ENCODE data around the gene VPS51.

The VPS51 gene

GRCh38 chr11:65127473-65128181 is 31.6 kb downstream of the VPS51 start:
- peaks cover 21% of the 10 kb centered on the region for H3K36me3 ChIP-seq (ENCODE audit: insufficient read depth, low read length)
- no peaks in the 10 kb centered on the region for H3K9me3 ChIP-seq (ENCODE audit: control insufficient read depth, insufficient read depth, low read length)
- H3K9ac ChIP-seq (ENCODE audit: low read depth, low read length): no peak overlapping the region
- H3K4me1 ChIP-seq (ENCODE audit: insufficient read depth, low read length): no peaks in the 10 kb centered on the region

GRCh38 chr11:65128182-65129145 is 32.5 kb downstream of the VPS51 start:
- no peak overlapping the region for H3K9ac ChIP-seq (ENCODE audit: low read depth, low read length)
- H3K4me1 ChIP-seq (ENCODE audit: insufficient read depth, low read length): no peaks in the 10 kb centered on the region
- no peaks in the 10 kb centered on the region for H3K9me3 ChIP-seq (ENCODE audit: control insufficient read depth, insufficient read depth, low read length)
- peaks cover 21% of the 10 kb centered on the region for H3K36me3 ChIP-seq (ENCODE audit: insufficient read depth, low read length)

GRCh38 chr11:65129649-65130441 is 33.8 kb downstream of the VPS51 start:
- H3K9ac ChIP-seq (ENCODE audit: low read depth, low read length): no peak overlapping the region
- H3K36me3 ChIP-seq (ENCODE audit: insufficient read depth, low read length): peaks cover 18% of the 10 kb centered on the region
- H3K9me3 ChIP-seq (ENCODE audit: control insufficient read depth, insufficient read depth, low read length): no peaks in the 10 kb centered on the region
- no peaks in the 10 kb centered on the region for H3K4me1 ChIP-seq (ENCODE audit: insufficient read depth, low read length)

GRCh38 chr11:65130631-65131416 is 34.8 kb downstream of the VPS51 start:
- Histone ChIP-seq H3K9ac (ENCODE audit: low read depth, low read length) (no peak overlapping the region), H3K4me1 (ENCODE audit: insufficient read depth, low read length) (no peaks in the 10 kb centered on the region), H3K9me3 (ENCODE audit: control insufficient read depth, insufficient read depth, low read length) (no peaks in the 10 kb centered on the region), H3K36me3 (ENCODE audit: insufficient read depth, low read length) (peaks cover 15% of the 10 kb centered on the region)

- Histone ChIP-seq H3K4me1 (ENCODE audit: insufficient read depth, low read length) (no peaks in the 10 kb centered on the region), H3K9ac (ENCODE audit: low read depth, low read length) (no peak overlapping the region), H3K9me3 (ENCODE audit: control insufficient read depth, insufficient read depth, low read length) (no peaks in the 10 kb centered on the region), H3K36me3 (ENCODE audit: insufficient read depth, low read length) (peaks cover 12% of the 10 kb centered on the region)
Measured at GRCh38 chr11:65131417-65131776, 35.4 kb downstream of the VPS51 start.

GRCh38 chr11:65131895-65132237 is 35.9 kb downstream of the VPS51 start:
- Histone ChIP-seq H3K9me3 (ENCODE audit: control insufficient read depth, insufficient read depth, low read length) (no peaks in the 10 kb centered on the region), H3K9ac (ENCODE audit: low read depth, low read length) (no peak overlapping the region), H3K4me1 (ENCODE audit: insufficient read depth, low read length) (no peaks in the 10 kb centered on the region), H3K36me3 (ENCODE audit: insufficient read depth, low read length) (peaks cover 10% of the 10 kb centered on the region)

GRCh38 chr11:65132238-65132987 is 36.4 kb downstream of the VPS51 start:
- H3K4me1 ChIP-seq (ENCODE audit: insufficient read depth, low read length): no peaks in the 10 kb centered on the region
- no peaks in the 10 kb centered on the region for H3K9me3 ChIP-seq (ENCODE audit: control insufficient read depth, insufficient read depth, low read length)
- no peak overlapping the region for H3K9ac ChIP-seq (ENCODE audit: low read depth, low read length)
- H3K36me3 ChIP-seq (ENCODE audit: insufficient read depth, low read length): peaks cover 8% of the 10 kb centered on the region; the same call in 1 of the 2 replicates

GRCh38 chr11:65132988-65133700 is 37.1 kb downstream of the VPS51 start:
- H3K36me3 ChIP-seq (ENCODE audit: insufficient read depth, low read length): peaks cover 8% of the 10 kb centered on the region; the same call in 1 of the 2 replicates
- no peaks in the 10 kb centered on the region for H3K9me3 ChIP-seq (ENCODE audit: control insufficient read depth, insufficient read depth, low read length)
- no peaks in the 10 kb centered on the region for H3K4me1 ChIP-seq (ENCODE audit: insufficient read depth, low read length)
- H3K9ac ChIP-seq (ENCODE audit: low read depth, low read length): peak overlapping the region; percentile 85; the same call in 1 of the 2 replicates

- no peaks in the 10 kb centered on the region for H3K4me1 ChIP-seq (ENCODE audit: insufficient read depth, low read length)
- peak overlapping the region; percentile 85 for H3K9ac ChIP-seq (ENCODE audit: low read depth, low read length)
- H3K9me3 ChIP-seq (ENCODE audit: control insufficient read depth, insufficient read depth, low read length): no peaks in the 10 kb centered on the region
- H3K36me3 ChIP-seq (ENCODE audit: insufficient read depth, low read length): peaks cover 8% of the 10 kb centered on the region; the same call in 1 of the 2 replicates
Measured at GRCh38 chr11:65133724-65134123, 37.7 kb downstream of the VPS51 start.

GRCh38 chr11:65134240-65134951 is 38.4 kb downstream of the VPS51 start, which contains the start of gene SYVN1:
TSS of gene SYVN1 (minus strand) at chr11:65134519. CDS start at chr11:65133601, 918 bp downstream.
- Histone ChIP-seq H3K9ac (ENCODE audit: low read depth, low read length) (peak within 1 kb of the TSS; percentile 85), H3K4me1 (ENCODE audit: insufficient read depth, low read length) (no peaks in the 10 kb centered on the region), H3K9me3 (ENCODE audit: control insufficient read depth, insufficient read depth, low read length) (no peaks in the 10 kb centered on the region), H3K36me3 (ENCODE audit: insufficient read depth, low read length) (peaks cover 8% of the 10 kb centered on the region; the same call in 1 of the 2 replicates)

- Histone ChIP-seq H3K4me1 (ENCODE audit: insufficient read depth, low read length) (no peaks in the 10 kb centered on the region), H3K36me3 (ENCODE audit: insufficient read depth, low read length) (peaks cover 8% of the 10 kb centered on the region; the same call in 1 of the 2 replicates), H3K9me3 (ENCODE audit: control insufficient read depth, insufficient read depth, low read length) (no peaks in the 10 kb centered on the region), H3K9ac (ENCODE audit: low read depth, low read length) (peak overlapping the region; percentile 85)
Measured at GRCh38 chr11:65134952-65135632, 39.1 kb downstream of the VPS51 start.

All from ES-I3 (cell line).